Bronchial epithelial cell (primary cell): ENCODE data around the gene GSG1L. TPM values are rescaled to one million over a fixed set of nuclear protein-coding genes. Genes with fewer than 3 reads are reported as not detected.

ENCODE experiments used
- DNase-seq: peaks from one replicate; pipeline ENCODE4 v3.0.0-alpha.2; 2010; ENCODE audit warnings: low read depth
- FAIRE-seq: peaks from 2 replicates; lab custom pipeline; 2011; peaks lifted over from hg19 to GRCh38; lab: Jason Lieb, UNC
- H3K27me3 ChIP-seq: 2 replicates; pipeline ENCODE4 v1.5.1; 2011; ENCODE audit warnings: low read length; ENCODE audit not compliant: control insufficient read depth, insufficient read depth
- H3K36me3 ChIP-seq: 2 replicates; pipeline ENCODE4 v1.5.1; 2011; ENCODE audit warnings: low read length; ENCODE audit not compliant: control insufficient read depth, insufficient read depth
- H3K4me3 ChIP-seq: 2 replicates; pipeline ENCODE4 v1.5.1; 2011; ENCODE audit warnings: mild to moderate bottlenecking, low read depth, low read length, control low read depth
- total RNA-seq: library from RNA; depleted of rRNA; stranded (reverse); fragments of >200 nt; gene quantifications from 2 replicates; pipeline ENCODE4 v1.2.1, GENCODE V29; 2014
- TF ChIP-seq, protein P1 (sequence below): IDR thresholded peaks from 2 replicates; pipeline ENCODE4 v1.5.1; 2011; ENCODE audit warnings: mild to moderate bottlenecking, moderate library complexity, low read length, control low read depth, inconsistent platforms; ENCODE audit not compliant: insufficient read depth, severe bottlenecking

The GSG1L gene
- total RNA-seq, 1 donor from 2014 or later = not detected

DNA sequence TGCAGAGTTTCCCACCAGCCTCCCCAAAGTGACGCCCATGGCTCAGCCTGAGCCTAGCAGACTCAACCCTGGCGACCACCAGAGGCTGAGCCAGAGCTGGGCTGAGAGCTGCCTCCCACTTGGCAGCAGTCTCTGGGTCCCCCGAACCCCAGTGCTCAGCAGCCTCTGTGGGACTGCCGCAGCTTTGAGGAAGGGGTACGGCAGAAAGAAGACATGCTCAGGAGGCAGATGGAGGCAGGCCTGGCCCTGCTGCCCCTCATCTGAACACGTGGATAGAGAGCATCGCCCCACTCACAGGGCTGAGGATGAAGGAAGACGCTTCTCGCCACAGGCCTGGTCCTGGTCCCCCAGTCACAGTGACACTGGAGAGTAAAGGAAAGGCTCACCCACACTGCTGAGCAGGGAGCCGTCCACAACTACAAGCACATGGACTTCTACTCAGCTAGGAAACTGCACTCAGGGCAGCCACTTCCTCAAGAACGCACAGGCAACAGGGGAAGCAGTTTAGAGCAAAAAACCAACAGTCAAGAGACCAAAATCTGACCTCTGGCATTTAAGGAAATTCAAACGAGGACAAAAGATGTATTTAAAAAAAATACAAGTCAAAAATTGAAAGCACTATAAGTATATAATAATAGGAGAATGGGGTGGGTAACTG, 45.2 kb upstream of the GSG1L start:
- FAIRE-seq (no peak), DNase-seq (no peak)
- TF ChIP-seq, protein P1, sequence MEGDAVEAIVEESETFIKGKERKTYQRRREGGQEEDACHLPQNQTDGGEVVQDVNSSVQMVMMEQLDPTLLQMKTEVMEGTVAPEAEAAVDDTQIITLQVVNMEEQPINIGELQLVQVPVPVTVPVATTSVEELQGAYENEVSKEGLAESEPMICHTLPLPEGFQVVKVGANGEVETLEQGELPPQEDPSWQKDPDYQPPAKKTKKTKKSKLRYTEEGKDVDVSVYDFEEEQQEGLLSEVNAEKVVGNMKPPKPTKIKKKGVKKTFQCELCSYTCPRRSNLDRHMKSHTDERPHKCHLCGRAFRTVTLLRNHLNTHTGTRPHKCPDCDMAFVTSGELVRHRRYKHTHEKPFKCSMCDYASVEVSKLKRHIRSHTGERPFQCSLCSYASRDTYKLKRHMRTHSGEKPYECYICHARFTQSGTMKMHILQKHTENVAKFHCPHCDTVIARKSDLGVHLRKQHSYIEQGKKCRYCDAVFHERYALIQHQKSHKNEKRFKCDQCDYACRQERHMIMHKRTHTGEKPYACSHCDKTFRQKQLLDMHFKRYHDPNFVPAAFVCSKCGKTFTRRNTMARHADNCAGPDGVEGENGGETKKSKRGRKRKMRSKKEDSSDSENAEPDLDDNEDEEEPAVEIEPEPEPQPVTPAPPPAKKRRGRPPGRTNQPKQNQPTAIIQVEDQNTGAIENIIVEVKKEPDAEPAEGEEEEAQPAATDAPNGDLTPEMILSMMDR = no peak
- peaks cover 41% of the 10 kb centered on the region for H3K36me3 ChIP-seq
- no peaks in the 10 kb centered on the region for H3K27me3 ChIP-seq
- no peak overlapping the region for H3K4me3 ChIP-seq

DNA sequence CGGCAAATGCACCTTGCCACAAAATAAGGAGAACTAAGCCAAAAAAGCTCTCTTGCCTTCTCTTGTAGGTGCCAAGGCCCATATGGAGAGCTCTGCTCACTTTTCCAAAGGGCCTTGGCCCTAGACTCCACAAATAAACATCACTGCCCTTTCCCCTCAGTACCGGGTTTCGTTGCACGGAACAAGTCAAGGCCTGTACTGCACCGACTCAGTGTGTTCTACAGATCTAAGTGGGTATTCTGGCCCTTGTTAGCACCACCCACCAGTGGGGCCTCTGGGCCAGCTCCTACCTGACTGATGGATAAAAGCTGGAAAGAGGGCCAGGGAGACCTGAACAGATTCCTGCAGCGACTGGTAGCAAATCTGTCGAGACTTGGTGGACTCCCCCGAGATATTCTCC, 43.7 kb upstream of the GSG1L start:
- DNase-seq = peak; percentile 64
- Histone ChIP-seq H3K36me3 (peaks cover 42% of the 10 kb centered on the region), H3K27me3 (no peaks in the 10 kb centered on the region), H3K4me3 (no peak overlapping the region)
- FAIRE-seq = no peak
- TF ChIP-seq, protein P1 = no peak

DNA sequence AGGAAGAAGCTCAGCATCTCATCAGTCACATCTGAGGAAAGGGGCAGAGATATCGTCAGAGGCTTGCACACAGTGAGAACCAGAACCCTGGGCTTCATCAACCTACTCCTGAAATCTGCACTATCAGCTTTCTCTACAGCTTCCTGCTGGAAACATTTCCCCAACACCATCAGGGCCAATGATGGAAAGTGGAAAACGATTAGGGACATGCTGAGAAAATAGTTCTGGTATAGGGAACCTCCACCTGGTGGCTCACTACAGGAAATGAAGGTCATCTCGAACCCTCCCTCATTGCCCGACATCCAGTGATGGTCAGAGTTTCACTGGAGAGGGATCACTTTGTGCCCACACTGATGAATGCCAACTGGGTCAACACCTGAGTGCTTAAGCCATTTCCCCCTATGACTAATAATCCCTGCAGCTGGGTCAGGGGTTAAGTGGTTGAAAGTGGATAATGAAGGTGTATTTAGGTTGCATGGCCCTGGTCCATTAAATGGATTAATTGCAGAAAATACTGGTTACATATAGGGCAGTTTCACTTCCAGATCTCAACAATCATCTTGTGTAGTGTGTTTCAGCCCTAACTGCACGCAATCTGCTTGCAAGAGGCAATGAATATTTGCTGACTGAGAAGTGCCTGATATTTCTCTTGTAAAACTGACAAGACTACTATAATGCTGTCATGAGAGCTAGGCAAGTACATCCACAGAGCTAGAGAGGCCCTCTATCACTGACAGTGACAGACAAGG, 43.1 kb upstream of the GSG1L start:
- H3K27me3 ChIP-seq = no peaks in the 10 kb centered on the region
- TF ChIP-seq, protein P1 = no peak
- no peak overlapping the region for H3K4me3 ChIP-seq
- DNase-seq (peak; percentile 11), FAIRE-seq (no peak)
- H3K36me3 ChIP-seq = peaks cover 39% of the 10 kb centered on the region

DNA sequence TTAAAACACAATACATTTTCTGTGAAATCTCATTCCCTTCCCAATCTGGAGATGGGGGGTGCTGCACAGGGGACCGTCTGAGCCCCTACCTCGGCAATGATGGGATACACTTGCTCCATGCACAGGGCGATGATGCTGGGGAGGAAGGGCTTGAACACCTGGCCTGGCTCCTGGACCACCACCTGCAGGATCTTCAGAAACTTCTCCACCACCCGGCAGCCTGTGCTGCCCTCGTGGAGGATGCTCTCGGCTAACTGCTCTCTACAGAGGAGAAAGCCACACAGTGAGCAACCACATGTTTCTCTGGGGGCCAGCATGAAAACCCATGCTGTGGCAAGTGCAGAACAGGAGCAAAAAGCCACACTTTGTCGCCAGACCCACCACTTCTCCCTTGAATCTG, 42.4 kb upstream of the GSG1L start:
- TF ChIP-seq, protein P1 = no peak
- Histone ChIP-seq H3K4me3 (no peak overlapping the region), H3K36me3 (peaks cover 43% of the 10 kb centered on the region), H3K27me3 (no peaks in the 10 kb centered on the region)
- DNase-seq (no peak), FAIRE-seq (no peak)

DNA sequence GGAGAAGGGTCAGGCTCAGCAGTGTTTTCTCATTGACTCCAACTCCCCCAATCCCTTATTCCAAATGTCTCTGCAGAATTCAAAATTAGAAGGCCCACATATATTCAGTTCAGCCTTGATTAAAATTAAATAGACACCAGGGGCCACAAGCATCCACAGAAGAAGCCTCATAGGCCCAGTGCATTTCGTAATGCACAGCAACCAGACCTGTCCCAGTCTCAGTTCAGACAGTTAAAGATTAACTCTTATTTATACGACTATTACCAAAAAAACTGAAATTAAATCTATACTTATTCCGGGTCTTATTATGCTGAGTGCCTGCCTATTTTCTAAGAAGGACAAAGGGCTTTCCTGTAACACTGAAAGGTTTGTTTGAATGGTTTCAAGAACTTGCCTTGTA, 41.8 kb upstream of the GSG1L start:
- FAIRE-seq = no peak
- peaks cover 47% of the 10 kb centered on the region for H3K36me3 ChIP-seq
- TF ChIP-seq, protein P1 = no peak
- DNase-seq = no peak
- no peak overlapping the region for H3K4me3 ChIP-seq
- no peaks in the 10 kb centered on the region for H3K27me3 ChIP-seq
